Liver (tissue), 3 donors: ENCODE data around the gene ETV6.

ENCODE experiments used
- CTCF ChIP-seq: fragments of 150-350 bp; IDR thresholded peaks from 2 replicates; pipeline ENCODE4 v1.5.1; 2017; ENCODE audit warnings: improper control_type of control experiment, low read depth, low read length; ENCODE audit not compliant: missing input control
- EGR1 ChIP-seq, 2 donors: IDR thresholded peaks; 2 replicates each; pipeline ENCODE4 v1.6.1; 2016 to 2018; ENCODE audit warnings: antibody characterized with exemption in 2 of 2, low read depth in 2 of 2
- MAX ChIP-seq: IDR thresholded peaks from 2 replicates; pipeline ENCODE4 v1.6.1; 2016; ENCODE audit warnings: antibody characterized with exemption
- RAD21 ChIP-seq, 2 donors: IDR thresholded peaks; 2 replicates each; pipeline ENCODE4 v1.6.1; 2016; ENCODE audit warnings: antibody characterized with exemption in 2 of 2, mild to moderate bottlenecking in 2 of 2
- RXRA ChIP-seq, 2 donors: IDR thresholded peaks; 2 replicates each; pipeline ENCODE4 v1.6.1; 2017 to 2018; ENCODE audit warnings: antibody characterized with exemption in 2 of 2, mild to moderate bottlenecking in 1 of 2
- SP1 ChIP-seq: IDR thresholded peaks from 2 replicates; pipeline ENCODE4 v1.6.1; 2018; ENCODE audit warnings: antibody characterized with exemption, mild to moderate bottlenecking
- TF ChIP-seq, protein P1 (sequence below): IDR thresholded peaks from 2 replicates; pipeline ENCODE4 v1.6.1; 2016; ENCODE audit warnings: antibody characterized with exemption, mild to moderate bottlenecking
- donor health status: healthy.
- donor health status: healthy.

- TF ChIP-seq RXRA (IDR thresholded peaks at IDR 0.05) (no peak), EGR1 (IDR thresholded peaks at IDR 0.05; ENCODE audit: low read depth in 2 of 2) (no peak), MAX (no peak), CTCF (no peak), SP1 (no peak), RAD21 (IDR thresholded peaks at IDR 0.05) (no peak)
- TF ChIP-seq, protein P1, sequence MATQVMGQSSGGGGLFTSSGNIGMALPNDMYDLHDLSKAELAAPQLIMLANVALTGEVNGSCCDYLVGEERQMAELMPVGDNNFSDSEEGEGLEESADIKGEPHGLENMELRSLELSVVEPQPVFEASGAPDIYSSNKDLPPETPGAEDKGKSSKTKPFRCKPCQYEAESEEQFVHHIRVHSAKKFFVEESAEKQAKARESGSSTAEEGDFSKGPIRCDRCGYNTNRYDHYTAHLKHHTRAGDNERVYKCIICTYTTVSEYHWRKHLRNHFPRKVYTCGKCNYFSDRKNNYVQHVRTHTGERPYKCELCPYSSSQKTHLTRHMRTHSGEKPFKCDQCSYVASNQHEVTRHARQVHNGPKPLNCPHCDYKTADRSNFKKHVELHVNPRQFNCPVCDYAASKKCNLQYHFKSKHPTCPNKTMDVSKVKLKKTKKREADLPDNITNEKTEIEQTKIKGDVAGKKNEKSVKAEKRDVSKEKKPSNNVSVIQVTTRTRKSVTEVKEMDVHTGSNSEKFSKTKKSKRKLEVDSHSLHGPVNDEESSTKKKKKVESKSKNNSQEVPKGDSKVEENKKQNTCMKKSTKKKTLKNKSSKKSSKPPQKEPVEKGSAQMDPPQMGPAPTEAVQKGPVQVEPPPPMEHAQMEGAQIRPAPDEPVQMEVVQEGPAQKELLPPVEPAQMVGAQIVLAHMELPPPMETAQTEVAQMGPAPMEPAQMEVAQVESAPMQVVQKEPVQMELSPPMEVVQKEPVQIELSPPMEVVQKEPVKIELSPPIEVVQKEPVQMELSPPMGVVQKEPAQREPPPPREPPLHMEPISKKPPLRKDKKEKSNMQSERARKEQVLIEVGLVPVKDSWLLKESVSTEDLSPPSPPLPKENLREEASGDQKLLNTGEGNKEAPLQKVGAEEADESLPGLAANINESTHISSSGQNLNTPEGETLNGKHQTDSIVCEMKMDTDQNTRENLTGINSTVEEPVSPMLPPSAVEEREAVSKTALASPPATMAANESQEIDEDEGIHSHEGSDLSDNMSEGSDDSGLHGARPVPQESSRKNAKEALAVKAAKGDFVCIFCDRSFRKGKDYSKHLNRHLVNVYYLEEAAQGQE: no peak
Measured at GRCh38 chr12:11746940-11747716, 97.7 kb downstream of the ETV6 start.
